IMR-90 (cell line): ENCODE data around the gene MYO1C.

Experiments
- NFE2L2 ChIP-seq: fragments of 150-350 bp; IDR thresholded peaks from 2 replicates; pipeline ENCODE4 v1.6.1; 2016; ENCODE audit warnings: low read depth, mild to moderate bottlenecking, low read length
- POLR2A ChIP-seq: IDR thresholded peaks from 2 replicates; pipeline ENCODE4 v1.6.1; 2012; ENCODE audit warnings: mild to moderate bottlenecking, low read depth, low read length
- RCOR1 ChIP-seq: IDR thresholded peaks from 2 replicates; pipeline ENCODE4 v1.6.1; 2012; ENCODE audit warnings: mild to moderate bottlenecking, low read length, improper control_type of control experiment; ENCODE audit not compliant: insufficient replicate concordance
- RFX5 ChIP-seq: IDR thresholded peaks from 2 replicates; pipeline ENCODE4 v1.8.0; 2012; ENCODE audit warnings: low read depth, mild to moderate bottlenecking, low read length, moderate library complexity
- SMC3 ChIP-seq: fragments of 150-350 bp; IDR thresholded peaks from 2 replicates; pipeline ENCODE4 v1.6.1; 2016; ENCODE audit warnings: low read depth, mild to moderate bottlenecking, antibody characterized with exemption, low read length, moderate library complexity
- TF ChIP-seq, protein P1 (sequence below): conservative IDR thresholded peaks from 2 replicates; pipeline ENCODE4 v1.5.1; 2012; ENCODE audit warnings: mild to moderate bottlenecking, low read depth, low read length, improper control_type of control experiment

DNA sequence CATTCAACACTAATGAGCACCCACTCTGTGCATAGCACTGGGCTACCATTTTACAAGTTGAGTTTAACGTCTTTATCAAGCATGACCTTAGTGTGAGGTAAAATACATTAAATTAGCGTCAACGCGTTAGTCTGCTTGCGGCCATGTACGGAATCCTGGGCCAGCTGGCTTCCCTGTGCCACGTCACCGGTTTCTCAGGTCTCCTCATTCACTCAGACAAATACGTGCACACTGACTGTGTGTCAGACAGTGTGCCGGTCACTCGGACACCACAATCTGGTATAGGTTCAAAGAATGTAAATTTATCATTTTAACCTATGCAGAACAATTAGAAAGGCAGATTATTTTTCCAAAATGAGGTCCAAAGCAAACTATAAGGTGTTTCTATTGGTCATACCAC, 71.0 kb downstream of the MYO1C start:
- no peak for TF ChIP-seq SMC3
- TF ChIP-seq, protein P1, sequence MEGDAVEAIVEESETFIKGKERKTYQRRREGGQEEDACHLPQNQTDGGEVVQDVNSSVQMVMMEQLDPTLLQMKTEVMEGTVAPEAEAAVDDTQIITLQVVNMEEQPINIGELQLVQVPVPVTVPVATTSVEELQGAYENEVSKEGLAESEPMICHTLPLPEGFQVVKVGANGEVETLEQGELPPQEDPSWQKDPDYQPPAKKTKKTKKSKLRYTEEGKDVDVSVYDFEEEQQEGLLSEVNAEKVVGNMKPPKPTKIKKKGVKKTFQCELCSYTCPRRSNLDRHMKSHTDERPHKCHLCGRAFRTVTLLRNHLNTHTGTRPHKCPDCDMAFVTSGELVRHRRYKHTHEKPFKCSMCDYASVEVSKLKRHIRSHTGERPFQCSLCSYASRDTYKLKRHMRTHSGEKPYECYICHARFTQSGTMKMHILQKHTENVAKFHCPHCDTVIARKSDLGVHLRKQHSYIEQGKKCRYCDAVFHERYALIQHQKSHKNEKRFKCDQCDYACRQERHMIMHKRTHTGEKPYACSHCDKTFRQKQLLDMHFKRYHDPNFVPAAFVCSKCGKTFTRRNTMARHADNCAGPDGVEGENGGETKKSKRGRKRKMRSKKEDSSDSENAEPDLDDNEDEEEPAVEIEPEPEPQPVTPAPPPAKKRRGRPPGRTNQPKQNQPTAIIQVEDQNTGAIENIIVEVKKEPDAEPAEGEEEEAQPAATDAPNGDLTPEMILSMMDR = no peak
- no peak for TF ChIP-seq POLR2A
- TF ChIP-seq RCOR1 = no peak
- no peak for TF ChIP-seq RFX5
- no peak for TF ChIP-seq NFE2L2
